HG03196 (cell line): ENCODE results near the gene ZFP82.

ENCODE experiments used
- ATAC-seq: cut with Tn5 transposase; IDR thresholded peaks from one replicate; pipeline ENCODE4 v1.9.1; 2021; ENCODE audit not compliant: unreplicated experiment

The ZFP82 gene

GRCh38 chr19:36373638-36374156 lies 44.7 kb downstream of the ZFP82 start:
- ATAC-seq, result no peak

- ATAC-seq, result no peak
These were observed 46.6 kb downstream of the ZFP82 start for GRCh38 chr19:36371886-36372285.

- ATAC-seq, result no peak
These were observed 54.6 kb downstream of the ZFP82 start for GRCh38 chr19:36363845-36364244.
